Left cardiac atrium (tissue), 2 donors: ENCODE measurements around the gene AKAP17A. TPM values are rescaled to one million over a fixed set of nuclear protein-coding genes. Genes with fewer than 3 reads are reported as not detected.

ENCODE experiments used
- total RNA-seq, 2 donors: library from RNA; stranded (reverse); fragmentation: NEBNext Ultra II Directional; extraction: Animal tissue kit (Norgen Biotek cat#: 25700); gene quantifications; one replicate each; pipeline ENCODE4 v1.2.1, GENCODE V29; 2021
- donor health status: DM: no; HTN: yes; CAD: no; lungs with severe emphysema.
- donor health status: DM: yes; HTN: yes; CAD: no.

AKAP17A gene
- total RNA-seq, 2 donors from 2014 or later = 16.1 to 22.3 TPM

Other genes starting within 250 kb of the AKAP17A start
- gene SLC25A6, start 199.5 kb upstream of the AKAP17A start, total RNA-seq = 100 to 1,000 TPM; 171 to 206 TPM
- gene ASMTL, start 138.7 kb upstream of the AKAP17A start, total RNA-seq = 10 to 100 TPM; 26.4 to 27.7 TPM
- gene P2RY8, start 54.4 kb upstream of the AKAP17A start, total RNA-seq = 1 to 10 TPM; 1.8 to 3.0 TPM
- gene ASMT, start 23.5 kb downstream of the AKAP17A start, total RNA-seq = under 1 TPM in 1 of 2 donors, not detected in 1; 0.24 TPM